Globus pallidus (tissue), 1 donor: ENCODE measurements around the gene AGAP1.

ENCODE experiments used
- DNase-seq: peaks from one replicate; pipeline ENCODE4 v3.0.0-alpha.2; 2015; ENCODE audit warnings: low spot score

AGAP1 gene

GRCh38 chr2:235493775-235494715, at the start of gene AGAP1:
TSS of gene AGAP1 (plus strand) at chr2:235494043.
- DNase-seq = peak; percentile 92

- no peak for DNase-seq
Measured at GRCh38 chr2:235444101-235444597, 49.7 kb upstream of the AGAP1 start.

- no peak for DNase-seq
Measured at GRCh38 chr2:235445116-235445515, 48.7 kb upstream of the AGAP1 start.

- DNase-seq = no peak
Measured at GRCh38 chr2:235446082-235446481, 47.8 kb upstream of the AGAP1 start.

GRCh38 chr2:235447210-235447609, 46.6 kb upstream of the AGAP1 start:
- DNase-seq = no peak

- DNase-seq = no peak
Measured at GRCh38 chr2:235449568-235449967, 44.3 kb upstream of the AGAP1 start.

- no peak for DNase-seq
Measured at GRCh38 chr2:235453605-235454151, 40.2 kb upstream of the AGAP1 start.

- no peak for DNase-seq
Measured at GRCh38 chr2:235458839-235459273, 35.0 kb upstream of the AGAP1 start.

- DNase-seq = no peak
Measured at GRCh38 chr2:235460548-235461047, 33.2 kb upstream of the AGAP1 start.

GRCh38 chr2:235461763-235462414, 32.0 kb upstream of the AGAP1 start:
- DNase-seq = no peak

GRCh38 chr2:235462415-235462790, 31.4 kb upstream of the AGAP1 start:
- DNase-seq = peak; percentile 68

GRCh38 chr2:235463893-235464292, 29.9 kb upstream of the AGAP1 start:
- peak; percentile 34 for DNase-seq

- no peak for DNase-seq
Measured at GRCh38 chr2:235467588-235467987, 26.3 kb upstream of the AGAP1 start.

GRCh38 chr2:235468978-235469655, 24.7 kb upstream of the AGAP1 start:
- DNase-seq = peak; percentile 82

GRCh38 chr2:235471186-235471747, 22.6 kb upstream of the AGAP1 start:
- no peak for DNase-seq

GRCh38 chr2:235472443-235472842, 21.4 kb upstream of the AGAP1 start:
- DNase-seq = no peak

GRCh38 chr2:235478609-235479008, 15.2 kb upstream of the AGAP1 start:
- no peak for DNase-seq

GRCh38 chr2:235479604-235480003, 14.2 kb upstream of the AGAP1 start:
- DNase-seq = no peak

GRCh38 chr2:235480614-235481013, 13.2 kb upstream of the AGAP1 start:
- no peak for DNase-seq

- no peak for DNase-seq
Measured at GRCh38 chr2:235483313-235483712, 10.5 kb upstream of the AGAP1 start.

- no peak for DNase-seq
Measured at GRCh38 chr2:235485362-235485761, 8.5 kb upstream of the AGAP1 start.

GRCh38 chr2:235486729-235487128, 7.1 kb upstream of the AGAP1 start:
- DNase-seq = no peak
